Activated CD4-positive, alpha-beta T cell treated with anti-CD3 and anti-CD28 coated beads for 1 hour (primary cell): Measurements from ENCODE around the gene SETD2.
"Not testable (repeated sequence)": the region's sequence is repeated elsewhere in the genome, so short reads cannot be mapped to it uniquely, and the experiment has no call there.

Experiments
- DNase-seq: peaks from one replicate; pipeline ENCODE4 v3.0.0-alpha.2; 2020

SETD2 gene, protein sequence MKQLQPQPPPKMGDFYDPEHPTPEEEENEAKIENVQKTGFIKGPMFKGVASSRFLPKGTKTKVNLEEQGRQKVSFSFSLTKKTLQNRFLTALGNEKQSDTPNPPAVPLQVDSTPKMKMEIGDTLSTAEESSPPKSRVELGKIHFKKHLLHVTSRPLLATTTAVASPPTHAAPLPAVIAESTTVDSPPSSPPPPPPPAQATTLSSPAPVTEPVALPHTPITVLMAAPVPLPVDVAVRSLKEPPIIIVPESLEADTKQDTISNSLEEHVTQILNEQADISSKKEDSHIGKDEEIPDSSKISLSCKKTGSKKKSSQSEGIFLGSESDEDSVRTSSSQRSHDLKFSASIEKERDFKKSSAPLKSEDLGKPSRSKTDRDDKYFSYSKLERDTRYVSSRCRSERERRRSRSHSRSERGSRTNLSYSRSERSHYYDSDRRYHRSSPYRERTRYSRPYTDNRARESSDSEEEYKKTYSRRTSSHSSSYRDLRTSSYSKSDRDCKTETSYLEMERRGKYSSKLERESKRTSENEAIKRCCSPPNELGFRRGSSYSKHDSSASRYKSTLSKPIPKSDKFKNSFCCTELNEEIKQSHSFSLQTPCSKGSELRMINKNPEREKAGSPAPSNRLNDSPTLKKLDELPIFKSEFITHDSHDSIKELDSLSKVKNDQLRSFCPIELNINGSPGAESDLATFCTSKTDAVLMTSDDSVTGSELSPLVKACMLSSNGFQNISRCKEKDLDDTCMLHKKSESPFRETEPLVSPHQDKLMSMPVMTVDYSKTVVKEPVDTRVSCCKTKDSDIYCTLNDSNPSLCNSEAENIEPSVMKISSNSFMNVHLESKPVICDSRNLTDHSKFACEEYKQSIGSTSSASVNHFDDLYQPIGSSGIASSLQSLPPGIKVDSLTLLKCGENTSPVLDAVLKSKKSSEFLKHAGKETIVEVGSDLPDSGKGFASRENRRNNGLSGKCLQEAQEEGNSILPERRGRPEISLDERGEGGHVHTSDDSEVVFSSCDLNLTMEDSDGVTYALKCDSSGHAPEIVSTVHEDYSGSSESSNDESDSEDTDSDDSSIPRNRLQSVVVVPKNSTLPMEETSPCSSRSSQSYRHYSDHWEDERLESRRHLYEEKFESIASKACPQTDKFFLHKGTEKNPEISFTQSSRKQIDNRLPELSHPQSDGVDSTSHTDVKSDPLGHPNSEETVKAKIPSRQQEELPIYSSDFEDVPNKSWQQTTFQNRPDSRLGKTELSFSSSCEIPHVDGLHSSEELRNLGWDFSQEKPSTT (N-terminal part only)

DNA sequence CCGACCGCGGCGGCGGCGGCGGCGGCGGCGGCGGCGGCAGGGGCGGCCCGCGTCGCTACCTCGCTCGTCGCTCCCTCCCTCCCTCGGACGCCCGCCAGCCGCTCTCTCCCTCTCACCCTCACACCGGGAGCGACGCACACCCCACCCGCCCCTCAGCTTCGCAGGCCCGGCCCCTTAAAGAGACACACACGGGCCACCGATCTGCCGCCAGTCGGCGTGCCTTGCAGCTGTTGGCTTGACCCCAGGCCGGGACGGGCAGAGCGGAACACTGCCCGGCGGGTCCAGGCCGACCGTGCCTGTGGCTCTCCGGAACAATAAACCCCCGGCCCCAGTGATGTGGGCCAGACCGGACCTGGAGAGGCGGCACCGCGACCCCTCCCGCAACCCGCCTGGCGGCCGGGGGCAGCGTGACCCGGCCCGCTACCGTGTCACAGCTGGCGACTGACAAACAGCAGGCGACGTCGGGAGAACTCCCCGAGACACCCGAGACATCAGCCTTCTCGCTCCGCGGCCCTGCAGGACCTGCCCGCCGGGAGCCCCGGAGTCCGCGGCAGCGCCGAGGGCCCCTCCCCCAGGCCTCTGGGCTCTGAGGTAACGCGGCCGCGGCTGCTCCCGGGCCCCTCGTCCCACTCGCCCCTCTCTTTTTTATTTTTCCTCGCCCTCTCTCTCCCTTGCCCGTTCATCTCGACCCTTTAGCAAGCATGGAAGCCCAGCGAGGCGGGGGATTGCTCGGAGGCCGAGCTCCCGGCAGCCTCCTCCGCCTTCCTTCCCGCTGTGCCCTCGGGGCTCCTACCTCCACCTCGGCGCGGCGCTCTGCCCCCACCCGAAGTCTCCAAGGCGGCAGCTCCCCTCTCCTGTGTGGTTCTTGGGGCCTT is at the start of gene SETD2:
Gene SETD2, minus strand, starts transcription at position 107 of the 875 bp plus-strand sequence. CDS start 189 bp downstream, outside the sequence.
- peak; percentile 73 for DNase-seq

DNA sequence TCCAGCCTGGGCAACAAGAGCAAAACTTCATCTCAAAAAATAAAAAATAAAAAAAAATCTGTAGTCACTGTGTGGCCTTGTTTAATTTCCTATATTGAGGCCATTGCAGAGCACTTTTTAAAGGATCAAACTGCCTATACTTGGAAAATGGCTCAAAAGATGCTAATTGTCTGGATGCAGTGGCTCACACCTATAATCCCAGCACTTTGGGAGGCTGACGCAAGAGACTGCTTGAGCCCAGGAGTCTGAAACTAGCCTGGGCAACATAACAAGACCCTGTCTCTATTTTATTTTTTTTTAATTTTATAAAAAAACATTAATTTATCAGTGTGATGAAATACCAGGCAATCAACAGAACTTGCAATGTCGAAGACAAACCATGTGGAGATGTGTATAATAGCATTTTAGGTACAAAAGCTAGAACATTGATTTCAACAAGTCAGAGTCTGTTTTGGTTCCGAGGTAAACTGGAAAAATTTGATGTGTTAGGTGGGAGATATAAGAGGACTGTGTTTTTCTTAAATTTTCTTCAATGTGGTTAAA is 47.0 kb upstream of the SETD2 start:
- DNase-seq, result no peak

DNA sequence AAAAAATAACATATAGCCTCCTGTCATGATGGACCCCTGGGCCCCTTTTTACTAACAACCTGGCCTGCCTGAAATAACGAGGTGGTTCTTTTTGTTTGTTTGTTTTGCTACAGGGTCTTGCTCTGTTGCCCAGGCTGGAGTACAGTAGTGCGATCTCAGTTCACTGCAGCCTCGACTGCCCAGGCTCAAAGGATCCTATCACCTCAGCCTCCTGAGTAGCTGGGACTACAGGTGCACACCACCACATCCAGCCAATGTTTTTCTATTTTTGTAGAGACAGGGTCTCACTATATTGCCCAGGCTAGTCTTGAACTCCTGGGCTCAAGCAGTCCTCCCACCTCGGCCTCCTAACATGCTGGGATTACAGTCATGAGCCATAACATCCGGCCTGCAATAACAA is 42.1 kb upstream of the SETD2 start:
- not testable (repeated sequence) for DNase-seq

DNA sequence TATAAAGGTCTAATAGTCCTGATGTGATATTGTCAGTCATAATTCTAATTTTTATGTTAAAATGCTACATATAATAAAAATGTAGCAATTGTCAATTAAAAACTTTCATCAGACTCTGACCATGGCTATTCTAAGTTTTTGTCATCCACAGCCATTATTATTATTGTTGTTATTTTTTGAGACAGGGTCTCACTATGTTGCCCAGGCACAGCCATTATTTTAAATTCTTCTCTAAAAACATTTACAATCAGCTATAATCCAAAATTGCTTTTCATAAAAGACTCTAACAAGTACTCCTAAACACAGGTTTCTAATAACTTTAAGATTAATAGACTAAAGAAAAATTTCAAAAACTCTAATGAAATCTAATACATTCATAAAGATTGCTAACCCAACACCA is 41.0 kb upstream of the SETD2 start:
- no peak for DNase-seq

DNA sequence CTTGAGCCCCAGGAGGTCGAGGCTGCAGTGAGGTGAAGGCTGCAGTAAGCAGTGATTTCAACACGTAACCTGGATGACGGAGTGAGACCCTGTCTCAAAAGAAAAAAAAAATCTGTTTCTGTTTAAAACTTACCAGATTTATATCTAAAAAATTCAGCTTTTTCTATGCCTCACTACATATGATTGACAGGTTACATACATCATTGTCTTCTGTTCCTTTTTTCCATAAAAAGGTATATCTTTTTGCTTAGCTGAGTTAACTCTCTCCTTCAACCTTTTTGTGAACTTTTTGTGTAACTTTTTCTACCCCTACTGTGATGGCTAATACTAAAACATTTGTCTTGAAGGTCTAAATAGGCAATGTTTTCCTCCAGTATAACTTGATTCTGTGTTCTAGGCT is 38.6 kb upstream of the SETD2 start:
- no peak for DNase-seq

DNA sequence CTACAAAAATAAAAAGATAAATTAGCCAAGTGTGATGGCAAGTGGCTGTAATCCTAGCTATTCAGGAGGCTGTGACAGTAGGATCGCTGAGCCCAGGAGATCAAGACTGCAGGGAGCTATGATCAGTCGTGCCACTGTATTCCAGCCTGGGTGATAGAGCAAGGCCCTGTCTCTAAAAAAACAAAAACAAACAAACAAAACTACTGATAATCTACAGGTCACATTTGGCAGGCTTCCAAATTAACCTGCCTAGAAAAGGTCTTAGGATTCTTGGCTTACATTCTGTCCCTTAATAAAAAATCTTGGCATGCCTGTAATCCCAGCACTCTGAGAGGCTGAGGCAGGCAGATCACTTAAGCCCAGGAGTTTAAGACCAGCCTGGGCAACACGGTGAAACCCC is 33.4 kb upstream of the SETD2 start:
- no peak for DNase-seq

DNA sequence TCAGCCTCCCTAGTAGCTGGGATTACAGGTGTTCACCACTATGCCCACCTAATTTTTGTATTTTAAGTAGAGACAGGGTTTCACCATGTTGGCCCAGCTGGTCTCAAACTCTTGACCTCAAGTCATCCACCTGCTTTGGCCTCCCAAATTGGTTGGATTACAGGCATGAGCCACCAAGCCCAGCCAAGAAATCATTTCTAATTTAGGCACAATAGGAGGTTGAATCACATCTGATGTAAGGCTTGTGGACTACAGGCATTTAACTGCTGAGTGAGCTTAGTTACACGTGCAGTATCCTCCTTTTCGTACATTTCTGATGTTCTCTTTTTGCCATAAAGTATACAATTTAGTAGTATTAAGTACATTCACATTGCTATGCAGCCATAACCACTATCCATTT is 31.1 kb upstream of the SETD2 start:
- DNase-seq, result no peak

DNA sequence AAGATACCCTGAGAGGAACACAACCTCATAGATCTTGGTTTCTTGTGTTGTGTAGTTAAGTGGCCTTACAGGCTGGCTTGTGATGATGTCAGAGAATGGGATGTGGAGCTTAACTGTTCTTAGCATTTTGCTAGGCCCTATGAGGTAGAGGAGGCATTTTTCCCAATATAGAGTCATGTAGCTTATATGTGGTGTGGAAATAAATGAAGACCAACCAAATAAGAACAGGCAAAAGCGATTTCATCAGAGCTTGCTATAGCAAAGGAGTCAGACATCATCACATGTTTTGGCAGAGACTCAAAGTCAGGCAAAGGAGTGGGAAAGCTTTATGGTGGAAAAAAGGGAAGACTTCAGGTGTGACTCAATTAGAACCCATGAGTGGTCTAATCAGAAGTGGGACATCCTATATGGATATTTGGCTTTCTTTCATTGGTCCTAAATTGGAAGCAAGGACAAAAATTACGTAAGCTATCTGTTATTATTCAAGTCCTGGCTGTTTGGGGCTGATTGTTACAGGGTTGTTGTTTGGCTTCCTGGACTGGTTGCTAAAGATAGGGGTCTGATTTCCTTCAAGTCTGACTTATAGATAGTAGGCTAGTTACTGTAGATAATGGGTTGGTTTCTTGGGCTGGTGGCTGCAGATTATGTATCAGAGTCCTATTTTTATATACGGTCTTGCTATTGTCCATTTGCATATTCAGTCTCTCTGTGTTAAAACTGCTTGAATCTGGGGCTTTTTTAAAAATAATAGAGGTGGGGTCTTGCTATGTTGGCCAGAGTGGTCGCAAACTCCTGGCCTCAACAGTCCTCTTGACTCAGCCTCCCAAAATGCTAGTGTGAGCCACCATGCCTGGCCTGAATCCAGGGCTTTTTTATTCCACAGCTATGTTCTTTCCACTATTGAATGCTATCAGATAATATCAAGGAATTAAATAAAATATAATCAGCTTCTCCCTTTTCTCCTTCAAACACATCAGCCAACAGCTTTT is 30.3 kb upstream of the SETD2 start:
- no peak for DNase-seq

DNA sequence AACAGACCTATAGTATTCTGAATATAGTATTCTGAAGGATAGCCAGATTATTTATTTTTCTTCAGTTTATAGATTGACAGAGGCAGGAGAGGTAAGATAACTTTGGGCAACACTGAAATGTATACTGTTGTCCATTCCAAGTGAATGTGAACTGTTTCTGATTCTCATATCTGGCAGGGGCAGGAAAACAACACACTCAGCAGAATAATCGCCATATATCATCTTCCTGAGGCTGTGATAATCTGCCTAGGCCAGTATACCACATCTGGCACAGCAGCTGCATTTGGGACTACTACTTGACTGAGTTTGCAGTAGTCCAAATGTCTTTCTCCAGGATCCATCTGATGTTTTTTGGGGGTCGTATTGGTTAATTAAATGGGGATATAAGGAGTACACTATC is 22.4 kb upstream of the SETD2 start:
- no peak for DNase-seq

DNA sequence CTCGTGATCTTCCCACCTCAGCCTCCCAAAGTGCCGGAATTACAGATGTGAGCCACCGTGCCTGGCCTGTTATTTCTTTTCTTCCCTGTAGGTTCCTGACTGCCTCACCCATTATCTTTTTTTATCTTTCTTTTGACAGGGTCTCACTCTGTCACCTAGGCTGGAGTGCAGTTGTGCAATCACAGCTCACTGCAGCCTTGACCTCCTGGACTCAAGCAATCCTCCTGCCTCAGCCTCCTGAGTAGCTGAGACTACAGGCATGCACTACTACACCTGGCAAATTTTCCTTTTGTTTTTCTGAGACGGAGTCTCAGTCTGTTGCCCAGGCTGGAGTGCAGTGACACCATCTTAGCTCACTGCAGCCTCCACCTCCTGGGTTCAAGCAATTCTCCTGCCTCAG is 17.8 kb upstream of the SETD2 start:
- DNase-seq, result not testable (repeated sequence)

DNA sequence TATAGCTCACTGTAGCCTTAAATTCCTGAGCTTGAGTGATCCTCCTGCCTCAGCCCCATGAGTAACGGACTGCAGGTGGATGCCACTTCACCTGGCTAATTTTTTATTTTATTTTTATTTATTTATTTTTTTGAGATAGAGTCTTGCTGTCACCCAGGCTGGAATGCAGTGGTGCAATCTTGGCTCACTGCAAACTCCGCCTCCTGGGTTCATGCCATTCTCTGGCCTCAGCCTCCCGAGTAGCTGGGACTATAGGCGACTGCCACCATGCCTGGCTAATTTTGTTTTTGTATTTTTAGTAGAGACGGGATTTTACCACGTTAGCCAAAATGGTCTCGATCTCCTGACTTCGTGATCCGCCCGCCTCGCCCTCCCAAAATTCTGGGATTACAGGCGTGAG is 16.1 kb upstream of the SETD2 start:
- not testable (repeated sequence) for DNase-seq

DNA sequence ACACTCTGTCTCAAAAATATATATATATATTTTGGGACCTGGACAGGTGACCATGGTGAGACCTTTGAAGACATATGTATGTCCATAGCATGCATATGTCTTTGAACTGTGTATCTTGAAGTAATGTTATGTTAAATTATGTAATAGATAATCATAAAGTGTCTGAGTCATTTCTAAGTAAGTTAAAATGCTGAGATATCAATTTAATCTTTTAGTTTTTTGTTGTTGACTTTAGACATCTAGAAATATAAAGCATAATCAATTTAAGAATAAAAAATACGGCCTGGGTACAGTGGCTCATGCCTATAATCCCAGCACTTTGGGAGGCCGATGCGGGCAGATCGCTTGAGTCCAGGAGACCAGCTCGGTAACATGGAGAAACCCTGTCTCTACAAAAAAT is 12.7 kb upstream of the SETD2 start:
- DNase-seq, result no peak

DNA sequence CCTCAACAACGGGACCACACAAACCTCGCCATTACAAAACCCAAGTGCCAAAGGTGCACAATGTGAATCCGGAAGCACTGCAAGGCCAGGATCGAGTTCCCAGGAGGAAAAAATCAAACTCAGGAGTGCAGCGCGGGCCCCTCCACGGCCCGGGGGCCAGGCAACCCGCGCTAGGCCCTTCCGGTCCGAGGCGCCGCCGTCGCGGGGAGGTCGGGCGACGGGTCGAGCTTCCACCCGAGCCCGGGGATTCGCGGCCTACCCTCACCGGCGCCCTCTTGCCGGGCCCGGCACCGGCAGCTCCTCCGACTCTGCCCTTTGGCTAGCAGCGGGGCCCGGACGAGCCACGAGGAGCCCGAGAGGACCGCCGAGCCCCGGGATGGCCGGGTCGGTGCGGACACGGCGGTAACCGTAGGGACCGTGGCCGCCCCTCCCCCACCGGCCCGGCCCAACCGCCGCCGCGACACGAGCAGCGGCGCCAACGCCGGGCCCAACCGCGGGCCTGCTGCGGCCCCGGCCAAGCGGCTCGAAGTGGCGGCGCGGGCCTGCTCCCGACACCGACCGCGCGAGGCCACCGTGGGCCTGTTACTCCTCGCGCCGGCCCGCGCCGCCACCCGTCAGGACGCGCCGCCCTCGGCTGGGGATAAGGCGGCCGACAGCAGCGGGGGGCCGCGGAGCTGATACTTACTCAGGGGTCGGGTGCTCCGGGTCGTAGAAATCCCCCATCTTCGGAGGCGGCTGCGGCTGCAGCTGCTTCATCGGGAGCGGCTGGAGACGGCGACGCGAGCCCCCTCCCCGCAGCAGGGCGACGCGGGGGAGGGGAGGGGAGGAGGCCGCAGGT is 525 bp downstream of the SETD2 start:
- peak; percentile 41 for DNase-seq

DNA sequence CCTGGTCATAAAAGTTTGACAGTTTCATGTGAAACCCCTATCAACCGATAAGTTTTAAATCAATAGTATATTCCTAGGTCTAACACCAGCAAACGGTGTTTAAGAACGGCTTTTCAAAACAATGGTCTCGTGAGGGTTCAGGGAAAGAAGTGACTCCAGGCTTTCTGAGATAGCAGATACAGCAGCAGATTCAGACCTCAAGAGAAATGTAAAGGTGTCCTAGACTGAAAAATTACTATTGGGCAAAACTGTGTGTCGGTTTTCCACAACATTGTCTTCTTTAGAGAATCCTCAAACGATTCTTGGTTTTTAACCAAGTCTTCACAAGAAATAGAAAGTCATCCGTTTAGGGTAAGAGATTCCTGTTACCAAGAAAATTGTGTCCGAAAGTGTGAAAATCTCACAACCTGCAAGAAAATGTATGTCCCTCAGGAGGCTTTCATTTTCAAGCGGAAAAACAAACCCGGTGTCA is 1.2 kb downstream of the SETD2 start:
- no peak for DNase-seq

DNA sequence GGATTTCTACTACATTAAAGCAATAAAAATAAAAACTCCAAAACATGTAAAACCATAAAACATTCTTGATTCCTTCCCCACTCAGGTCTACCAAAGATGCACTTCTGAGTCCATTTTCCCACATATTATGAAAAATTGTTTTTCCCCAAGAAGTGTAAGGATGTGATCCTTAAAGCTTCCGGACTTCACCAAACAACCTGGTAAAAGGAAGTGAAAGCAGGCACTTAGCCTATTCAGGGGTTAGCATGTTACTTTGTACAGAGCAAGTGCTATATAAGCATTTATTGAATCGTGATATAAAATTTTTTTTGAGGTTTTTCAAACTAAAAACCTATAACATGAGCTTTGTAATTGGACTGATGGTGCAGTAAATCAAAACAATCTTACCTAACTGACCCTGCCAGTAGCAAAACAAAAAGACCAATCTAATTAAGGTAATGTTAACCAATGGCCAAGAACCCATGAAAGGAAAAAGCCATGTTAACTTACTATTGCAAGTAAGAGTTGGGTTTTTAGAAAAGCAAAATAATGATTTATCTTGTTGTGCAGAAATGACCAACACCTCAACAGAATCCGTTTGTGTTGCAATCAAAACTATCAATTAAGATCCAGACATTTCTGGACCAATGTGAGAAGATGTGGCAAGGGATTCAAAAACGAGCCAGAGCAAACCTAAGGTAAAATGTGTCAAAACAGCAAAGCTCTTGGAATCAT is 1.8 kb downstream of the SETD2 start:
- no peak for DNase-seq

DNA sequence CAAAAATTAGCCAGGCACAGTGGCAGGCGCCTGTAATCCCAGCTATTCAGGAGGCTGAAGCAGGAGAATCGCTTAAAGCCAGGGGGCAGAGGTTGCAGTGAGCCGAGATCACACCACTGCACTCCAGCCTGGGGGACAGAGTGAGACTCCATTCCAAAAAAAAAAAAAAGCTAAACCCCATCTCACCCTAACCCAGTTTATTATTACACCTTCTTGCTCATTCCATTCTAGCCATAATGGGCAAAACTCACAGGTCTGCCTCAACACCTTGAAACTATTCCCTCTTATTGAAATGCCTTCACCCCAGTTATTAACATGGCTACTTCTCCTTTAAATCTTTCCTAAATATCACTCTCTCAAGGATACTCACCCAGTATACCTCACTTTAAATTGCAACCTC is 4.1 kb downstream of the SETD2 start:
- no peak for DNase-seq

DNA sequence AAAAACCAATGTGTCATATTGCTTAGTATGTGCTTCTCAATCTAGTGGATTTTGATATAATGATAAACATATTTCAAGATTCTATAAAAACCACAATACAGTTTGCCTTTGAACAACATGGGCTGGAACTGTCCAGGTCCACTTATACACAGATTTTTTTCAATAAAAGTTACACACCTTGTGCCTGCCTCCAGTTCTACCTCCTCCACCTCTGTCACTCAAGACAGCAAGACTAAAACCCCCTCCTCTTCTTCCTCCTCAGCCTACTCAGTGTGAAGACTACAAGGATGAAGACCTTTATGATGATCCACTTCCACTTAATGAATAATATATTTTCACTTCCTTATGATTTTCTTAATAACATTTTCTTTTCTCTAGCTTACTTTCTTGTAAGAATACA is 5.7 kb downstream of the SETD2 start:
- DNase-seq, result no peak

DNA sequence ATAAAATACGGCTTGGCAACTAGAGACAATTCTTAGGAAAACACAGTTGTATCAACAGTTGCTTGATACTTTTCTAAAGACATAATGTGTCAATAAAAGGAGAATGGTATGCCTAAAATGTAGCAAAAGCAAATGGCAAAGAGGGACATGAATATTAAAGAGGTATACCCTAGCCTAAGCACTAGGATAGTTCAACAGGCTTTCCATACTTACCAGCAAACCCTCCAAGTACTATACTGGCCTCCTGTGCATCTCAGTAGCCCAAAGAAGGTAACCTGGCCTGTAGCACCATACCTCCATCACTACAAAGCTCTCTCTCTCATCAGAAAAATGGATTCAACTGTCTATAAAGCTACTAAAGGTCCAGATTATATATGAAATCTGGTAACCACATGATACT is 7.5 kb downstream of the SETD2 start:
- no peak for DNase-seq

DNA sequence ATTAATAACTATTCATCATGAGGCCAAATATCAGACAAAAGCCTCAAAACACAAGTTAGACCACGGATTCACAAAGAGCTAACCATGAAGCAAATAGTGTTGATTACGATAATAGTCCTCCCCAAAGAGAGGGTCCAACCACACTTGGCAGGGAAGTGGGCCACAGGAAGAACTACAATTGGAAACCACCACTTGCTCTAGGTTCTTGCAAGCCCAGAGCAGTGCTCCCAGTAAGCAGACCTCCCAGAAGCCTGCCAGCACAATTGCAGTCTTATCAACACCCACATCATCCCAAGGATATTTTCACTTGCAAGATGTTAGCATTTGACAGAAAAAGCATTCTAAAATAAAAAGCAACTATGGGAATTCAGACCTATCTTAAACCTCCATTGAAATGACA is 11.3 kb downstream of the SETD2 start:
- no peak for DNase-seq
